ENCODE data around the gene TEAD1.

DNA sequence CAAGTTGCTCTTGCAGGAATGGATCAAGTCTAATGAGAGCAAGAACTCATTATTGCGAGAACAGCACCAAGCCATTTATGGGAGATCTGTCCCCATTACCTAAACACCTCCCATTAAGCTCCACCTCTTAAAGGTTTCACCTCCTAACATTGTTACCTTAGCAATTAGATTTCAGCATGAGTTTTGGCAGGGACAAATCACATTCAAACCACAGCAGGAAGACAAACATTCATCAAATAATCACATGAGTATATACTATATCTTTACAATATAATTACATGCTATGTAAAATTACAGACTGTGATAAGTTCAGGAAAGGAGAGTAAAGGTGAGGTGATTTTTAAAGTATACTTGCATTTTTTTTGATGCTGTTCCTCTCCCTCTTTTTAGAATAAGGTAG, 6.6 kb upstream of the TEAD1 start:
- no peak for TF ChIP-seq POLR2A (IDR thresholded peaks at IDR 0.05)
- TF ChIP-seq, protein P1, sequence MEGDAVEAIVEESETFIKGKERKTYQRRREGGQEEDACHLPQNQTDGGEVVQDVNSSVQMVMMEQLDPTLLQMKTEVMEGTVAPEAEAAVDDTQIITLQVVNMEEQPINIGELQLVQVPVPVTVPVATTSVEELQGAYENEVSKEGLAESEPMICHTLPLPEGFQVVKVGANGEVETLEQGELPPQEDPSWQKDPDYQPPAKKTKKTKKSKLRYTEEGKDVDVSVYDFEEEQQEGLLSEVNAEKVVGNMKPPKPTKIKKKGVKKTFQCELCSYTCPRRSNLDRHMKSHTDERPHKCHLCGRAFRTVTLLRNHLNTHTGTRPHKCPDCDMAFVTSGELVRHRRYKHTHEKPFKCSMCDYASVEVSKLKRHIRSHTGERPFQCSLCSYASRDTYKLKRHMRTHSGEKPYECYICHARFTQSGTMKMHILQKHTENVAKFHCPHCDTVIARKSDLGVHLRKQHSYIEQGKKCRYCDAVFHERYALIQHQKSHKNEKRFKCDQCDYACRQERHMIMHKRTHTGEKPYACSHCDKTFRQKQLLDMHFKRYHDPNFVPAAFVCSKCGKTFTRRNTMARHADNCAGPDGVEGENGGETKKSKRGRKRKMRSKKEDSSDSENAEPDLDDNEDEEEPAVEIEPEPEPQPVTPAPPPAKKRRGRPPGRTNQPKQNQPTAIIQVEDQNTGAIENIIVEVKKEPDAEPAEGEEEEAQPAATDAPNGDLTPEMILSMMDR (IDR thresholded peaks at IDR 0.05) = no peak
